Measurements from ENCODE around the gene SMG7.

DNA sequence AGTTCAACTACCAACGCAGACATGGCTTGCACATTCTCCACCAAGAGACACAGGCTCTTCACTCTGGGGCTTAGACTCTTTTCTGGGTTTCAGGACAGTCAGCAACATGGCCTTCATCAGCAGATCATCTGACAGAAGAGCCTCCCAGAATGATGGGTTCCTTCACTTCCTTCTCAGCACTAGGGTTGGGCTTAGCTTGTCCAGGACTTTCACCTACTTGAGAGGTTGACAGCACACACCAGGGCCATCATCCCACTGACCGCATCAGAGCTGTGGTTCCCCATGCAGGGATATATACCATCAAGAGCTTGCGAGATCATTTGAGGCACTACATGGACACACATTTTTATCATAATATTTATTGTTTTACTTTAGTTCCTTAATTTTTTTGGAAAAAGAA lies 128.3 kb downstream of the SMG7 start:
- TF ChIP-seq, protein P1, sequence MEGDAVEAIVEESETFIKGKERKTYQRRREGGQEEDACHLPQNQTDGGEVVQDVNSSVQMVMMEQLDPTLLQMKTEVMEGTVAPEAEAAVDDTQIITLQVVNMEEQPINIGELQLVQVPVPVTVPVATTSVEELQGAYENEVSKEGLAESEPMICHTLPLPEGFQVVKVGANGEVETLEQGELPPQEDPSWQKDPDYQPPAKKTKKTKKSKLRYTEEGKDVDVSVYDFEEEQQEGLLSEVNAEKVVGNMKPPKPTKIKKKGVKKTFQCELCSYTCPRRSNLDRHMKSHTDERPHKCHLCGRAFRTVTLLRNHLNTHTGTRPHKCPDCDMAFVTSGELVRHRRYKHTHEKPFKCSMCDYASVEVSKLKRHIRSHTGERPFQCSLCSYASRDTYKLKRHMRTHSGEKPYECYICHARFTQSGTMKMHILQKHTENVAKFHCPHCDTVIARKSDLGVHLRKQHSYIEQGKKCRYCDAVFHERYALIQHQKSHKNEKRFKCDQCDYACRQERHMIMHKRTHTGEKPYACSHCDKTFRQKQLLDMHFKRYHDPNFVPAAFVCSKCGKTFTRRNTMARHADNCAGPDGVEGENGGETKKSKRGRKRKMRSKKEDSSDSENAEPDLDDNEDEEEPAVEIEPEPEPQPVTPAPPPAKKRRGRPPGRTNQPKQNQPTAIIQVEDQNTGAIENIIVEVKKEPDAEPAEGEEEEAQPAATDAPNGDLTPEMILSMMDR (IDR thresholded peaks at IDR 0.05), result no peak
- no peak for TF ChIP-seq POLR2A (IDR thresholded peaks at IDR 0.05)

Data from adrenal gland (tissue), 5 donors.